ENCODE results near the gene PPP2R1A.
"Not testable (repeated sequence)": the region's sequence is repeated elsewhere in the genome, so short reads cannot be mapped to it uniquely, and the experiment has no call there.

PPP2R1A gene

GRCh38 chr19:52200755-52201391, 11.0 kb downstream of the PPP2R1A start:
- not testable (repeated sequence) for DNase-seq

GRCh38 chr19:52206481-52206880, 16.6 kb downstream of the PPP2R1A start:
- no peak for DNase-seq

GRCh38 chr19:52211203-52211602, 21.4 kb downstream of the PPP2R1A start:
- DNase-seq, result no peak

- DNase-seq, result no peak
Observed at GRCh38 chr19:52211926-52212571, 22.2 kb downstream of the PPP2R1A start.

- no peak for DNase-seq
Observed at GRCh38 chr19:52212572-52213255, 22.9 kb downstream of the PPP2R1A start.

- DNase-seq, result no peak
Observed at GRCh38 chr19:52214241-52214640, 24.4 kb downstream of the PPP2R1A start.

- DNase-seq, result no peak
Observed at GRCh38 chr19:52216401-52216800, 26.5 kb downstream of the PPP2R1A start.

- no peak for DNase-seq
Observed at GRCh38 chr19:52217576-52217975, 27.7 kb downstream of the PPP2R1A start.

- DNase-seq, result no peak
Observed at GRCh38 chr19:52219611-52220010, 29.8 kb downstream of the PPP2R1A start.

GRCh38 chr19:52221031-52221430, 31.2 kb downstream of the PPP2R1A start:
- DNase-seq, result no peak

GRCh38 chr19:52221831-52222375, 32.1 kb downstream of the PPP2R1A start:
- DNase-seq, result no peak

GRCh38 chr19:52224211-52224610, 34.4 kb downstream of the PPP2R1A start:
- DNase-seq, result no peak

- no peak for DNase-seq
Observed at GRCh38 chr19:52226652-52227051, 36.8 kb downstream of the PPP2R1A start.

GRCh38 chr19:52227196-52227940, 37.5 kb downstream of the PPP2R1A start:
- no peak for DNase-seq

- DNase-seq, result no peak
Observed at GRCh38 chr19:52227980-52228379, 38.1 kb downstream of the PPP2R1A start.

GRCh38 chr19:52229524-52229923, 39.7 kb downstream of the PPP2R1A start:
- no peak for DNase-seq

GRCh38 chr19:52230685-52231084, 40.8 kb downstream of the PPP2R1A start:
- DNase-seq, result no peak

GRCh38 chr19:52231154-52231910, 41.5 kb downstream of the PPP2R1A start:
- no peak for DNase-seq

GRCh38 chr19:52234406-52234805, 44.6 kb downstream of the PPP2R1A start:
- no peak for DNase-seq

GRCh38 chr19:52237197-52237596, 47.3 kb downstream of the PPP2R1A start:
- DNase-seq, result no peak

- DNase-seq, result peak; percentile 50 to 63
Observed at GRCh38 chr19:52237771-52238400, 48.0 kb downstream of the PPP2R1A start.

GRCh38 chr19:52244021-52244420, 54.2 kb downstream of the PPP2R1A start:
- DNase-seq, result no peak
